ENCODE measurements around the gene TRIM46. TPM values are rescaled to one million over a fixed set of nuclear protein-coding genes. Genes with fewer than 3 reads are reported as not detected.

The TRIM46 gene
- total and polyA plus RNA-seq, 8 donors = 0.19 to 4.1 (median 0.39) TPM

DNA sequence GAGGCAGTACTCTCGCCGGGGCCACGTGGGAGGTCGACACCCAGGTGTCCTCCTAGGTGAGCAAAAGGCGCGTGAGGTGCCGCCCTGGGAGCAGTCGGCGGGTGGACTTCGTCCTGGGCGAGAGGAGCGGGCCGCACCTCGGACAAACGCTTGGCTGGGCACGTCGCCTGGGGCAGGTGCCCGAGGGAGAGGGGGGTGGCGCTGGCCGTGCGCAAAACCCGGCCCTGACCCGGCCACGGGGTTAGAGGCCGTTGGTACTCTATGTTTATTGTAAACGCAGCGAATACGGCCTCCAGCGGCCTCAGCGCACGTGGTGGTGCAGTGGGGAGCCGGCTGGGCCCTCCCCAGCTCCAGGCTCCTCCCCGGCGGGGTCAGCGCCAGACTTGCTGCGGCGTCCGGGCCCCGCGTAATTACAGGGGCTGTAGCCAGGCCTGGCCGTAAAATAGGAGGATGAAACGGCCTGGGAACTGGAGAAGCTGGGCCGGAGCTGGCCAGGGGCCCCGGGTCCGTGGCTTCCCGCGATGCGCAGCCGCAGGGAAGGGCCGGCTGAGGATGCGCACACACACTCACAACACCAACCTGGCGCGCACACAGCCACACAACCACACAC is 47.6 kb upstream of the TRIM46 start:
- no peaks in the 10 kb centered on the region for H3K27me3 ChIP-seq
- FAIRE-seq = no peak
- peaks cover 2 to 6% (median 5%) of the 10 kb centered on the region in 3 donors for H3K4me1 ChIP-seq
- intact Hi-C loops (cut with DNase I) = no loop called here
- no peaks in the 10 kb centered on the region for H3K36me3 ChIP-seq
- TF ChIP-seq, protein P1, sequence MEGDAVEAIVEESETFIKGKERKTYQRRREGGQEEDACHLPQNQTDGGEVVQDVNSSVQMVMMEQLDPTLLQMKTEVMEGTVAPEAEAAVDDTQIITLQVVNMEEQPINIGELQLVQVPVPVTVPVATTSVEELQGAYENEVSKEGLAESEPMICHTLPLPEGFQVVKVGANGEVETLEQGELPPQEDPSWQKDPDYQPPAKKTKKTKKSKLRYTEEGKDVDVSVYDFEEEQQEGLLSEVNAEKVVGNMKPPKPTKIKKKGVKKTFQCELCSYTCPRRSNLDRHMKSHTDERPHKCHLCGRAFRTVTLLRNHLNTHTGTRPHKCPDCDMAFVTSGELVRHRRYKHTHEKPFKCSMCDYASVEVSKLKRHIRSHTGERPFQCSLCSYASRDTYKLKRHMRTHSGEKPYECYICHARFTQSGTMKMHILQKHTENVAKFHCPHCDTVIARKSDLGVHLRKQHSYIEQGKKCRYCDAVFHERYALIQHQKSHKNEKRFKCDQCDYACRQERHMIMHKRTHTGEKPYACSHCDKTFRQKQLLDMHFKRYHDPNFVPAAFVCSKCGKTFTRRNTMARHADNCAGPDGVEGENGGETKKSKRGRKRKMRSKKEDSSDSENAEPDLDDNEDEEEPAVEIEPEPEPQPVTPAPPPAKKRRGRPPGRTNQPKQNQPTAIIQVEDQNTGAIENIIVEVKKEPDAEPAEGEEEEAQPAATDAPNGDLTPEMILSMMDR (IDR thresholded peaks at IDR 0.05) = no peak
- peak; percentile 10 to 39 (median 24) for ATAC-seq
- DNase-seq = peak; percentile 70 to 83 (median 74)
- no peaks in the 10 kb centered on the region for H3K9me3 ChIP-seq
- 22 to 25% methylated on average over 52 to 53 of the region's 53 CpGs for WGBS, 2 donors
- peak overlapping the region in 3 of 4 donors; percentile 73 to 93 (median 89) for H3K4me3 ChIP-seq
- peak overlapping the region; percentile 79 to 95 (median 94) for H3K27ac ChIP-seq

DNA sequence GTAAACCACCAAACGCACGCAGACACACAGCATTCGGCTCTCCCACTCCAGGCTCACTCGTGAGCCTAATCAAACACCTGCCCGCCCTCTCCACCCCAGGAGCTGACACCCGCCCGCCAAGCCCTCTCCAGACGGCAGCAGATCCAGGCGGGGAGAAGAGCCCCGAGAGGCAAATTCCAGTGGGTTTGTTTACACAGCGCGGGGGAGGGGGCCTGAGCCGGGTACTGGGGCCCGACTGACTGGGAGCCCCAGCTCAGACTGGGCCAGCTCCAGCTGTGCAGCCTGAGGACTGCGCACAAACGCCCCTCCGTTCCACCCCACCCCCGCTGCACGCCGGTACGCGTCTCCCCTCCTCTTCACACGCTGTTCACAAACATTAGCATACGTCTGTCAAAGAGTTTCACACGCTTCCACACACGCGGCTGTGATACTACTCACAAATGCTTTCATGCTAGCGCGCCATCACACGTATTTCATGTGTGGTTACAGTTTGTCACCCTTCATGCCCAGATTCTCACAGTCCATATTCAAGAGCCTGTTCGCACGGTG is 47.0 kb upstream of the TRIM46 start:
- no peak for FAIRE-seq
- peaks cover 7 to 10% (median 7%) of the 10 kb centered on the region in 3 donors for H3K4me1 ChIP-seq
- H3K36me3 ChIP-seq = peaks cover 0 to 4% (median 2%) of the 10 kb centered on the region in 3 donors
- H3K4me3 ChIP-seq = peak overlapping the region in 3 of 4 donors; percentile 73 to 93 (median 89)
- intact Hi-C loops (cut with DNase I) = no loop called here
- H3K27me3 ChIP-seq = no peaks in the 10 kb centered on the region
- ATAC-seq = peak; percentile 3 to 16 (median 8)
- H3K27ac ChIP-seq = peak overlapping the region; percentile 79 to 95 (median 94)
- DNase-seq = peak; percentile 62 to 77 (median 66)
- 5% methylated on average over 31 to 32 of the region's 32 CpGs for WGBS, 2 donors
- no peaks in the 10 kb centered on the region for H3K9me3 ChIP-seq
- TF ChIP-seq, protein P1 (IDR thresholded peaks at IDR 0.05) = no peak

DNA sequence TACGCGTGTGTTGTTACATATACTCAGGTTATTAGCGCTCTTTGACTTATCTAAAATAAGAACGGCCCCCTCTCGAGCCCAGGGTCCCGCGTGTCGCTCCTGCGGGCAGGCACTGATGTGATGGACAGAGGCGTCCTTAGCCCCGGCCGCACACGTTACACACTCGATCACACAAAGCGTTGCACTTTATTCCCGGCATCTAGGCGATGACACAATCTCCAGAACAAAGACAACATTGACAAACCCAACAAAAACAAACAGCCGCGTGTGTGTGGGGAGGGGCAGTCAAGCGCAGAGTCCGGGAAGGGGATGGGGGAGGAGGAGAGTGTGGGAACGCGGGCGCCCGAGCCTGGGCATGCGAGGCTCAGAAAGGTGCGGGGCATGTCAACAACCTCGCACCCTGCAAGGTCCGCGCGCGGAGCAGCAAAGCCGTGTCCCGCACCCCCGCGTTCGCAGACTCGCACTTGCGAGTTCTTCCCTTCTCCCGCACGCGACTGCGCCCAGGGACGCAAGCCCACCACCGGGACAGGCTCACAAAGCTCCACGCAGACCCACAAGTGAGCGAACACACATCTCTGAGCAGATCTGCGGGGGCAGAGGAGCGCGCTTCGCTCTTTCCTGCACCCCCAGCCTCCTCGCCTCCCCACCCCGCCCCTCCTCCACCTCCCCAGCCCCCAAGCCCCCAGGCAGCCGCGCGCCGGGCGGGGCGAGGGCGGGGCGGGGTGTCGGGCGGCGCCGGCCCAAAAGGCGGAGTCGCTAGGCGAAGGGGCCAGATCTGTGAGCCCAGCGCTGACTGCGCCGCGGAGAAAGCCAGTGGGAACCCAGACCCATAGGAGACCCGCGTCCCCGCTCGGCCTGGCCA is 46.3 kb upstream of the TRIM46 start, which contains the start of gene EFNA1:
Gene EFNA1 (plus strand): TSS at position 772 of the 862 bp plus-strand sequence. CDS start 102 bp downstream, outside the sequence.
- WGBS, 2 donors = 0 to 1% methylated on average over 73 to 76 of the region's 76 CpGs
- intact Hi-C loops (cut with DNase I) = no loop called here
- peak; percentile 54 to 68 (median 64) for ATAC-seq
- DNase-seq = peak; percentile 80 to 89 (median 86)
- Histone ChIP-seq H3K36me3 (peaks cover 0 to 11% (median 9%) of the 10 kb centered on the region in 3 donors), H3K27me3 (no peaks in the 10 kb centered on the region), H3K9me3 (no peaks in the 10 kb centered on the region), H3K27ac (peak within 1 kb of the TSS; percentile 79 to 95 (median 94)), H3K4me3 (peak within 1 kb of the TSS; percentile 70 to 93 (median 81)), H3K4me1 (peaks cover 7 to 17% (median 14%) of the 10 kb centered on the region in 3 donors)
- FAIRE-seq = no peak
- TF ChIP-seq, protein P1 (IDR thresholded peaks at IDR 0.05) = no peak

DNA sequence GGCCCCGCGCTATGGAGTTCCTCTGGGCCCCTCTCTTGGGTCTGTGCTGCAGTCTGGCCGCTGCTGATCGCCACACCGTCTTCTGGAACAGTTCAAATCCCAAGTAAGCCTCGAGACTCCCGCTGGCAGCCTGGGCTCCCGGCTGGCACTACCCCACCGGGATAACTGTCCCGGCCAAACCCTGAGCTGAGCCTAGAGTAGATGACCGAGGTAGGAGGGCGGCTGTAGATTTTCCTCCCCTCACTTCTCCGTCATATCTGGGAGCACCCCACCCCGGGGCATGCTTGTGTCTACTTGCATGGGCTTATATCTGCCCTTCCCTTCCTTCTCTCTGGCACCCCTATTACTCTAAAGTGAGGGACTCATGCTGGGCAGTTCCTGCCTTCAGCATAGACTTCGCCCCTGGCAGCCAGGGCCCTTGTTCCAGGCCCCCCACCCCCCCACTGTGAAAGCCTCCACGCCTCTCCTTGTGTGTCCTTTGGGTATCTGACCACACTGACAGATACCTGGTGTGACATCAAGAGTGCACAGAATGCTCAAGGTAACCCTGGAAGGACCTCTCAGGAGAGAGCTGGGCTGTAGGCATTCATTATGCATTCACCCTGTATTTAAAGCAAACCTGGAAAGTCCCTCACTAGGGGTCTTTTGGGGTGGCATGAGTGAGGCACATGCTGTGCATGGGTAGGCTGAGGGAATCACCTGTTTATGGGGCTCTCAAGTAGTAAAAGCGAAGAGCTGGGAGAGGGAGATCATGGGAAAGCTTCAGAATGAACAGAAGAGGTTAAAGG is 45.5 kb upstream of the TRIM46 start:
- DNase-seq = peak in 1 of 6 donors; percentile 31
- WGBS, 2 donors = 1 to 3% methylated on average over 17 of the region's 17 CpGs
- peaks cover 0 to 17% (median 12%) of the 10 kb centered on the region in 3 donors for H3K36me3 ChIP-seq
- FAIRE-seq = no peak
- TF ChIP-seq, protein P1 (IDR thresholded peaks at IDR 0.05) = no peak
- H3K27ac ChIP-seq = peak overlapping the region; percentile 79 to 95 (median 94)
- peaks cover 9 to 21% (median 14%) of the 10 kb centered on the region in 3 donors for H3K4me1 ChIP-seq
- no peak for ATAC-seq
- intact Hi-C loops (cut with DNase I) = no loop called here
- H3K27me3 ChIP-seq = no peaks in the 10 kb centered on the region
- no peaks in the 10 kb centered on the region for H3K9me3 ChIP-seq
- peak overlapping the region; percentile 70 to 93 (median 81) for H3K4me3 ChIP-seq
